Karpas-422 (cell line): ENCODE data around the gene DCTN4. TPM values are rescaled to one million over a fixed set of nuclear protein-coding genes. Genes with fewer than 3 reads are reported as not detected.

Experiments
- total RNA-seq: library from RNA; depleted of rRNA; stranded (reverse); fragments of >200 nt; shearing (Covaris generic); gene quantifications from 2 replicates; pipeline ENCODE4 v1.2.3, GENCODE V29; 2014; ENCODE audit warnings: low replicate concordance; rRNA removed

DCTN4 gene
- total RNA-seq, 1 experiment from 2014 or later: 37.5 TPM

Other genes starting within 250 kb of the DCTN4 start
- gene SYNPO, start 118.4 kb downstream of the DCTN4 start, total RNA-seq: not detected in 2 replicates
- gene MYOZ3, start 97.8 kb downstream of the DCTN4 start, total RNA-seq: not detected in 2 replicates
- gene RBM22, start 58.0 kb downstream of the DCTN4 start, total RNA-seq: 35.9 and 53.2 TPM in 2 replicates
- gene SMIM3, start 19.7 kb upstream of the DCTN4 start, total RNA-seq: not detected in 2 replicates
- gene IRGM, start 87.5 kb upstream of the DCTN4 start, total RNA-seq: 0.87 TPM in 1 of 2 replicates, not detected in the other
- not detected in 2 replicates for gene ZNF300, start 146.0 kb upstream of the DCTN4 start, total RNA-seq